Measurements from ENCODE around the gene LIMS1. TPM values are rescaled to one million over a fixed set of nuclear protein-coding genes. Genes with fewer than 3 reads are reported as not detected.

Gene LIMS1
- total and polyA plus RNA-seq, 2 of the 13 experiments (the other 11 are each of a cell fraction or from before 2014, with no cell fraction given), result 38.3 to 49.6 TPM

DNA sequence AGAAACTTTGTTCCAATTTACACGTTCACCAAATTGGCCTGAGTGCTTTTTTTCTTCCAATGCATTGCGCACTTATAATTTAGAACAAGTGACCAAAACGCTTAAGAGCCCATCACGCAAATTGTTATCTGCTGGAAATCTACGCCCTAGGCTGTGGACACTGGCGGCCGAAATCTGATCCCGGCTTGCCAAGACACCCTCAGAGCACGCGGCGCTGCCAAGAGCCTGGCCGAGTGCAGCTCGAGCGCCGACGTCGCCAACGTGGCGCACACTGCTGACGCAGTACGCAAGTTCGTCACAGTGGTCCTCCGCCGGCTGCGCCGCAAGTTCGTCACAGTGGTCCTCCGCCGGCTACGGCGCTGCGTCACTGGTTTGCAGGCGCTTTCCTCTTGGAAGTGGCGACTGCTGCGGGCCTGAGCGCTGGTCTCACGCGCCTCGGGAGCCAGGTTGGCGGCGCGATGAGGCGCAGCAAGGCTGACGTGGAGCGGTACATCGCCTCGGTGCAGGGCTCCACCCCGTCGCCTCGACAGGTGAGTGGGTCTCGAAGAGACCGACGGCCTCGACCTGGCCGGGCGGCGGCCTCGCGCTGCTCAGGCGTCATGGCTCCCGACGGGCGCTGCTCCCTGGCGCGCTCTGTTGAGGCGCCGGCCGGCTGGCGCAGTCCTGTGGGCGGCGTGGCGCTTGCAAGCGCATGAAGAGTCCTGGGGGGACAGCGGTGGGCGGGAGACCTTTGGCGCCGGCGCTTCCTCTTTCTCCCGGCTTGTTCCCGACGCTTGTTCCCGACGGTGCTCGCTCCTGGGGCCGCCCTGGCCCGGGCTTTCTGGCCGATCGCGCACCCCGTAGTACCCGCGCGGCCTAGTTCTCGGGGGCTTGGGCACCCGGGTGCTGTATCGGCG, 185.1 kb downstream of the LIMS1 start, which contains the start of gene RANBP2 (continued):
- TF ChIP-seq CHD4 (IDR thresholded peaks at IDR 0.05; ENCODE audit: borderline replicate concordance, low read length), result no peak
- TF ChIP-seq YEATS4 (CRISPR knock-in tag; IDR thresholded peaks at IDR 0.05; ENCODE audit: borderline replicate concordance), result peak; percentile 100
- TF ChIP-seq KDM4B (CRISPR knock-in tag; IDR thresholded peaks at IDR 0.05), result peak; percentile 98
- peak; percentile 83 for TF ChIP-seq TGIF2 (CRISPR knock-in tag; IDR thresholded peaks at IDR 0.05)
- no peak; the same call in 1 of the 2 replicates for TF ChIP-seq ZNF432 (CRISPR knock-in tag; IDR thresholded peaks at IDR 0.05; ENCODE audit: borderline replicate concordance)
- TF ChIP-seq GZF1 (CRISPR knock-in tag; IDR thresholded peaks at IDR 0.05), result peak; percentile 90
- peak; percentile 98 for TF ChIP-seq HOXA5 (CRISPR knock-in tag; IDR thresholded peaks at IDR 0.05)
- peak; percentile 89 for TF ChIP-seq XBP1 (CRISPR knock-in tag; IDR thresholded peaks at IDR 0.05)
- TF ChIP-seq, protein P1, sequence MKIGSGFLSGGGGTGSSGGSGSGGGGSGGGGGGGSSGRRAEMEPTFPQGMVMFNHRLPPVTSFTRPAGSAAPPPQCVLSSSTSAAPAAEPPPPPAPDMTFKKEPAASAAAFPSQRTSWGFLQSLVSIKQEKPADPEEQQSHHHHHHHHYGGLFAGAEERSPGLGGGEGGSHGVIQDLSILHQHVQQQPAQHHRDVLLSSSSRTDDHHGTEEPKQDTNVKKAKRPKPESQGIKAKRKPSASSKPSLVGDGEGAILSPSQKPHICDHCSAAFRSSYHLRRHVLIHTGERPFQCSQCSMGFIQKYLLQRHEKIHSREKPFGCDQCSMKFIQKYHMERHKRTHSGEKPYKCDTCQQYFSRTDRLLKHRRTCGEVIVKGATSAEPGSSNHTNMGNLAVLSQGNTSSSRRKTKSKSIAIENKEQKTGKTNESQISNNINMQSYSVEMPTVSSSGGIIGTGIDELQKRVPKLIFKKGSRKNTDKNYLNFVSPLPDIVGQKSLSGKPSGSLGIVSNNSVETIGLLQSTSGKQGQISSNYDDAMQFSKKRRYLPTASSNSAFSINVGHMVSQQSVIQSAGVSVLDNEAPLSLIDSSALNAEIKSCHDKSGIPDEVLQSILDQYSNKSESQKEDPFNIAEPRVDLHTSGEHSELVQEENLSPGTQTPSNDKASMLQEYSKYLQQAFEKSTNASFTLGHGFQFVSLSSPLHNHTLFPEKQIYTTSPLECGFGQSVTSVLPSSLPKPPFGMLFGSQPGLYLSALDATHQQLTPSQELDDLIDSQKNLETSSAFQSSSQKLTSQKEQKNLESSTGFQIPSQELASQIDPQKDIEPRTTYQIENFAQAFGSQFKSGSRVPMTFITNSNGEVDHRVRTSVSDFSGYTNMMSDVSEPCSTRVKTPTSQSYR (CRISPR knock-in tag; IDR thresholded peaks at IDR 0.05; ENCODE audit: borderline replicate concordance), result peak; percentile 81; the same call in 1 of the 2 replicates
- TF ChIP-seq ZNF790 (CRISPR knock-in tag; IDR thresholded peaks at IDR 0.05; ENCODE audit: borderline replicate concordance), result 0 out of 2 replicates have a peak, but pooled peaks have one; percentile 57
- TF ChIP-seq RFXAP (CRISPR knock-in tag; IDR thresholded peaks at IDR 0.05; ENCODE audit: borderline replicate concordance), result peak; percentile 97
- no peak; the same call in 1 of the 2 replicates for TF ChIP-seq CAMTA2 (CRISPR knock-in tag; IDR thresholded peaks at IDR 0.05; ENCODE audit: borderline replicate concordance)
- TF ChIP-seq SKI (IDR thresholded peaks at IDR 0.05; ENCODE audit: partially characterized antibody), result peak; percentile 51
- TF ChIP-seq, protein P2, sequence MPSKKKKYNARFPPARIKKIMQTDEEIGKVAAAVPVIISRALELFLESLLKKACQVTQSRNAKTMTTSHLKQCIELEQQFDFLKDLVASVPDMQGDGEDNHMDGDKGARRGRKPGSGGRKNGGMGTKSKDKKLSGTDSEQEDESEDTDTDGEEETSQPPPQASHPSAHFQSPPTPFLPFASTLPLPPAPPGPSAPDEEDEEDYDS (CRISPR knock-in tag; IDR thresholded peaks at IDR 0.05), result peak; percentile 89
- TF ChIP-seq POLR2G (IDR thresholded peaks at IDR 0.05; ENCODE audit: low read depth, low read length), result peak; percentile 98
- TF ChIP-seq ZNF383 (CRISPR knock-in tag; IDR thresholded peaks at IDR 0.05; ENCODE audit: borderline replicate concordance), result peak; percentile 95; the same call in 1 of the 2 replicates
- no peak for TF ChIP-seq ZFYVE20 (CRISPR knock-in tag; IDR thresholded peaks at IDR 0.05; ENCODE audit: borderline replicate concordance, low read depth)
- TF ChIP-seq PHF21A (CRISPR knock-in tag; IDR thresholded peaks at IDR 0.05), result peak; percentile 50; the same call in 1 of the 2 replicates
- TF ChIP-seq TBX2 (CRISPR knock-in tag; IDR thresholded peaks at IDR 0.05; ENCODE audit: borderline replicate concordance), result peak; percentile 95
- TF ChIP-seq STAT5B (CRISPR knock-in tag; IDR thresholded peaks at IDR 0.05), result peak; percentile 97
- peak; percentile 75 for TF ChIP-seq SMAD3 (CRISPR knock-in tag; IDR thresholded peaks at IDR 0.05)
- TF ChIP-seq SRSF9 (IDR thresholded peaks at IDR 0.05; ENCODE audit: borderline replicate concordance, insufficient read depth, low read depth, low read length, poor library complexity, severe bottlenecking), result no peak
- TF ChIP-seq MEIS2 (CRISPR knock-in tag; IDR thresholded peaks at IDR 0.05), result no peak; the same call in 1 of the 2 replicates
- TF ChIP-seq, protein P3, sequence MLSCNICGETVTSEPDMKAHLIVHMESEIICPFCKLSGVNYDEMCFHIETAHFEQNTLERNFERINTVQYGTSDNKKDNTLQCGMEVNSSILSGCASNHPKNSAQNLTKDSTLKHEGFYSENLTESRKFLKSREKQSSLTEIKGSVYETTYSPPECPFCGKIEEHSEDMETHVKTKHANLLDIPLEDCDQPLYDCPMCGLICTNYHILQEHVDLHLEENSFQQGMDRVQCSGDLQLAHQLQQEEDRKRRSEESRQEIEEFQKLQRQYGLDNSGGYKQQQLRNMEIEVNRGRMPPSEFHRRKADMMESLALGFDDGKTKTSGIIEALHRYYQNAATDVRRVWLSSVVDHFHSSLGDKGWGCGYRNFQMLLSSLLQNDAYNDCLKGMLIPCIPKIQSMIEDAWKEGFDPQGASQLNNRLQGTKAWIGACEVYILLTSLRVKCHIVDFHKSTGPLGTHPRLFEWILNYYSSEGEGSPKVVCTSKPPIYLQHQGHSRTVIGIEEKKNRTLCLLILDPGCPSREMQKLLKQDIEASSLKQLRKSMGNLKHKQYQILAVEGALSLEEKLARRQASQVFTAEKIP (CRISPR knock-in tag; IDR thresholded peaks at IDR 0.05; ENCODE audit: borderline replicate concordance), result no peak
- peak; percentile 77 for TF ChIP-seq ZNF768 (CRISPR knock-in tag; IDR thresholded peaks at IDR 0.05)
